DND-41 (cell line): ENCODE data around the gene HOOK2.

Source experiments
- ATAC-seq: fragments of 200-7000 bp; cut with Tn5 transposase; 3 replicates; pipeline ENCODE4 v1.9.1; 2021; ENCODE audit warnings: low read depth; ENCODE audit not compliant: insufficient read depth
- DNase-seq: peaks from one replicate; pipeline ENCODE4 v3.0.0-alpha.2; 2020
- H2AFZ ChIP-seq: 2 replicates; pipeline ENCODE4 v1.6.0; 2012; ENCODE audit warnings: low read depth, low read length
- H3K27ac ChIP-seq: 2 replicates; pipeline ENCODE4 v1.5.1; 2012; ENCODE audit warnings: low read length, inconsistent platforms
- H3K27me3 ChIP-seq: fragments of 200-600 bp; sonication (generic); 2 replicates; pipeline ENCODE4 v1.6.0; 2012; ENCODE audit warnings: low read length, mild to moderate bottlenecking, inconsistent platforms; ENCODE audit not compliant: insufficient read depth, poor library complexity
- H3K36me3 ChIP-seq: 2 replicates; pipeline ENCODE4 v1.5.1; 2012; ENCODE audit warnings: low read length, inconsistent platforms; ENCODE audit not compliant: insufficient read depth
- H3K4me1 ChIP-seq: 2 replicates; pipeline ENCODE4 v1.5.1; 2012; ENCODE audit warnings: mild to moderate bottlenecking, low read length; ENCODE audit not compliant: insufficient read depth
- H3K4me2 ChIP-seq: 2 replicates; pipeline ENCODE4 v1.6.0; 2012; ENCODE audit warnings: mild to moderate bottlenecking, moderate library complexity, low read length, inconsistent platforms; ENCODE audit not compliant: insufficient read depth
- H3K4me3 ChIP-seq, 2 experiments: fragments of 200-600 bp in 1 of 2; shearing (Covaris generic) in 1 of 2; 2 replicates each; pipeline ENCODE4 v1.5.1; 2012 to 2016; ENCODE audit warnings: inconsistent platforms in 2 of 2, low read length in 2 of 2, mild to moderate bottlenecking in 2 of 2, low read depth in 1 of 2, moderate library complexity in 1 of 2
- H3K79me2 ChIP-seq: 2 replicates; pipeline ENCODE4 v1.6.0; 2012; ENCODE audit warnings: low read length, inconsistent platforms; ENCODE audit not compliant: insufficient read depth
- H3K9ac ChIP-seq: 2 replicates; pipeline ENCODE4 v1.6.0; 2012; ENCODE audit warnings: low read depth, mild to moderate bottlenecking, inconsistent platforms, low read length, moderate library complexity
- H3K9me3 ChIP-seq: 2 replicates; pipeline ENCODE4 v1.5.1; 2012; ENCODE audit warnings: low read length, moderate library complexity, mild to moderate bottlenecking, inconsistent platforms; ENCODE audit not compliant: insufficient read depth, severe bottlenecking
- H4K20me1 ChIP-seq: 2 replicates; pipeline ENCODE4 v1.6.0; 2012; ENCODE audit warnings: low read length; ENCODE audit not compliant: insufficient read depth
- CTCF ChIP-seq: IDR thresholded peaks from 2 replicates; pipeline ENCODE4 v1.5.1; 2012; ENCODE audit warnings: borderline replicate concordance, low read length, moderate library complexity, mild to moderate bottlenecking; ENCODE audit not compliant: poor library complexity, severe bottlenecking; ENCODE audit errors: extremely low read depth
- EZH2 ChIP-seq: IDR thresholded peaks from 3 replicates; pipeline ENCODE4 v1.6.1; 2012; ENCODE audit warnings: borderline replicate concordance, low read depth, mild to moderate bottlenecking, moderate library complexity, low read length, inconsistent platforms; ENCODE audit not compliant: severe bottlenecking

The HOOK2 gene

GRCh38 chr19:12796146-12797071, 21.1 kb upstream of the HOOK2 start:
- ATAC-seq (peak; percentile 43), DNase-seq (peak; percentile 82)
- H3K4me3 ChIP-seq = 0 out of 4 replicates have a peak overlapping the region, but pooled peaks of 1 of the 2 experiments have one; percentile 30
- H2AFZ ChIP-seq = peak overlapping the region; percentile 51
- no peaks in the 10 kb centered on the region; the same call in 1 of the 2 replicates for H3K36me3 ChIP-seq
- TF ChIP-seq CTCF (peak; percentile 99), EZH2 (no peak)
- H3K79me2 ChIP-seq = peaks cover 23% of the 10 kb centered on the region
- H3K27me3 ChIP-seq = no peaks in the 10 kb centered on the region
- no peaks in the 10 kb centered on the region for H3K9me3 ChIP-seq
- peaks cover 33% of the 10 kb centered on the region for H3K4me1 ChIP-seq
- H3K4me2 ChIP-seq = peak overlapping the region; percentile 56
- peak overlapping the region; percentile 19; the same call in 1 of the 2 replicates for H3K27ac ChIP-seq
- H3K9ac ChIP-seq = peak overlapping the region; percentile 33
- no peaks in the 10 kb centered on the region; the same call in 1 of the 2 replicates for H4K20me1 ChIP-seq

- no peak overlapping the region for H2AFZ ChIP-seq
- no peaks in the 10 kb centered on the region; the same call in 1 of the 2 replicates for H4K20me1 ChIP-seq
- no peak overlapping the region for H3K4me3 ChIP-seq
- H3K79me2 ChIP-seq = peaks cover 23% of the 10 kb centered on the region
- no peak for ATAC-seq
- no peaks in the 10 kb centered on the region for H3K27me3 ChIP-seq
- H3K9me3 ChIP-seq = no peaks in the 10 kb centered on the region
- peak overlapping the region; percentile 79; the same call in 1 of the 2 replicates for H3K9ac ChIP-seq
- peaks cover 46% of the 10 kb centered on the region for H3K4me1 ChIP-seq
- TF ChIP-seq CTCF (no peak), EZH2 (no peak)
- H3K27ac ChIP-seq = no peak overlapping the region
- H3K4me2 ChIP-seq = no peak overlapping the region
- DNase-seq = no peak
- H3K36me3 ChIP-seq = no peaks in the 10 kb centered on the region; the same call in 1 of the 2 replicates
Measured at GRCh38 chr19:12794971-12795381, 19.6 kb upstream of the HOOK2 start.

- H3K9ac ChIP-seq = peak overlapping the region; percentile 79
- peak overlapping the region; percentile 89 for H3K27ac ChIP-seq
- H3K4me3 ChIP-seq = peak overlapping the region; percentile 69 to 71; a peak in 3 of 4 replicates
- DNase-seq (no peak), ATAC-seq (no peak)
- H2AFZ ChIP-seq = peak overlapping the region; percentile 62
- peak overlapping the region; percentile 78 for H3K4me2 ChIP-seq
- H3K4me1 ChIP-seq = peaks cover 48% of the 10 kb centered on the region
- no peaks in the 10 kb centered on the region for H3K27me3 ChIP-seq
- no peaks in the 10 kb centered on the region; the same call in 1 of the 2 replicates for H4K20me1 ChIP-seq
- H3K36me3 ChIP-seq = no peaks in the 10 kb centered on the region; the same call in 1 of the 2 replicates
- TF ChIP-seq CTCF (no peak), EZH2 (no peak)
- peaks cover 23% of the 10 kb centered on the region for H3K79me2 ChIP-seq
- H3K9me3 ChIP-seq = no peaks in the 10 kb centered on the region
Measured at GRCh38 chr19:12794196-12794941, 19.0 kb upstream of the HOOK2 start.
